Progenitor cell of endocrine pancreas (in vitro differentiated cells): ENCODE measurements around the gene ELAVL2. TPM values are rescaled to one million over a fixed set of nuclear protein-coding genes. Genes with fewer than 3 reads are reported as not detected.

Experiments
- DNase-seq: peaks from one replicate; pipeline ENCODE4 v3.0.0; 2021; ENCODE audit warnings: low spot score; ENCODE audit not compliant: unreplicated experiment
- H3K27ac Mint-ChIP-seq: 2 replicates; pipeline ENCODE4 v1.8.0; 2021; ENCODE audit warnings: mild to moderate bottlenecking, moderate library complexity, mixed read lengths
- H3K27me3 Mint-ChIP-seq: 2 replicates; pipeline ENCODE4 v1.8.0; 2021; ENCODE audit warnings: mixed read lengths
- H3K36me3 Mint-ChIP-seq: 2 replicates; pipeline ENCODE4 v1.8.0; 2022; ENCODE audit warnings: mixed read lengths; ENCODE audit not compliant: insufficient read depth
- H3K4me1 Mint-ChIP-seq: 2 replicates; pipeline ENCODE4 v1.8.0; 2021; ENCODE audit warnings: low read depth, mixed read lengths
- H3K4me3 Mint-ChIP-seq: 2 replicates; pipeline ENCODE4 v1.8.0; 2021; ENCODE audit warnings: low read depth, mild to moderate bottlenecking, moderate library complexity, mixed read lengths
- H3K9me3 Mint-ChIP-seq: 2 replicates; pipeline ENCODE4 v1.8.0; 2021; ENCODE audit warnings: low read depth, mixed read lengths
- CTCF ChIP-seq: fragments of 200-600 bp; sonication (generic); IDR thresholded peaks from one replicate; pipeline ENCODE4 v1.5.0; 2021; ENCODE audit warnings: antibody characterized with exemption, mild to moderate bottlenecking; ENCODE audit not compliant: unreplicated experiment
- total RNA-seq: library from RNA; stranded (reverse); gene quantifications from 2 replicates; pipeline ENCODE4 v1.2.1, GENCODE V29; 2021

The ELAVL2 gene
- total RNA-seq, 1 donor from 2014 or later = 1.7 TPM

- no peak for TF ChIP-seq CTCF
- no peaks in the 10 kb centered on the region for H3K27me3 Mint-ChIP-seq
- H3K36me3 Mint-ChIP-seq = no peaks in the 10 kb centered on the region
- no peak for DNase-seq
- H3K4me1 Mint-ChIP-seq = no peaks in the 10 kb centered on the region
- H3K27ac Mint-ChIP-seq = no peak overlapping the region
- no peaks in the 10 kb centered on the region for H3K9me3 Mint-ChIP-seq
- H3K4me3 Mint-ChIP-seq = no peak overlapping the region
These were observed 143.7 kb downstream of the ELAVL2 start for GRCh38 chr9:23682352-23682751.

- H3K4me3 Mint-ChIP-seq = no peak overlapping the region
- H3K4me1 Mint-ChIP-seq = no peaks in the 10 kb centered on the region
- TF ChIP-seq CTCF = no peak
- no peak overlapping the region for H3K27ac Mint-ChIP-seq
- H3K36me3 Mint-ChIP-seq = no peaks in the 10 kb centered on the region
- no peaks in the 10 kb centered on the region for H3K27me3 Mint-ChIP-seq
- DNase-seq = no peak
- peaks cover 2% of the 10 kb centered on the region for H3K9me3 Mint-ChIP-seq
These were observed 148.6 kb downstream of the ELAVL2 start for GRCh38 chr9:23677446-23677845.

DNA sequence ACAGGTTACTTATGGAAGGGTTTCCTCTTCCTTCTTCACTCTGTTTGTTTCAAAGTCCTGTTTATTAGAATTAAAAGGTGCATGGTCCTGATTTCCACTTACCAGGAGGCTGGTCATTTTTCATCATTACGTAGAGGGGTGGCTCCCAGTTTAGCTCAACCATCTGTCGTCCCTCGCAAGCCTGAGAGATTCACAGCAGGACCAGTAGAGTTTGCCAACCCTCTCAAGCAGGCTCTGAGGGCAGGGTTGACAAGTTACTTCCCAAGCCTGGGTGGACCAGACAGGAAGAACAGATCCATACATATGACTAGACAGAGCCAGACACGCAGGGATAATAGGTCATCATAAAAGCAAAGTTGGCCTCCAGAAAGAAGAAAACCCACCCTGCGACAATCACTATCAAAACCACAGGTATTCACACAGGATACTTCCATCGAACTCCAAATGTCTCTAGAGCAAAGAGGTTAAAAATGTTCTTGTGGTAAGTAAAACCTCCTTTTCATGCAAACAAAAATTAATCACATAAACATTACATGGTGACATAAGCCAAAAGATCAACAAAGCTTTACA lies 151.9 kb downstream of the ELAVL2 start:
- Mint-ChIP-seq H3K27me3 (no peaks in the 10 kb centered on the region), H3K9me3 (peaks cover 2% of the 10 kb centered on the region), H3K4me3 (no peak overlapping the region), H3K27ac (no peak overlapping the region), H3K36me3 (peaks cover 1% of the 10 kb centered on the region), H3K4me1 (no peaks in the 10 kb centered on the region)
- TF ChIP-seq CTCF = no peak
- DNase-seq = no peak

- peaks cover 2% of the 10 kb centered on the region for H3K9me3 Mint-ChIP-seq
- TF ChIP-seq CTCF = no peak
- no peak overlapping the region for H3K27ac Mint-ChIP-seq
- H3K4me3 Mint-ChIP-seq = no peak overlapping the region
- peaks cover 1% of the 10 kb centered on the region for H3K36me3 Mint-ChIP-seq
- no peaks in the 10 kb centered on the region for H3K4me1 Mint-ChIP-seq
- H3K27me3 Mint-ChIP-seq = no peaks in the 10 kb centered on the region
- DNase-seq = no peak
These were observed 153.9 kb downstream of the ELAVL2 start for GRCh38 chr9:23672151-23672550.

- no peak for DNase-seq
- H3K27me3 Mint-ChIP-seq = no peaks in the 10 kb centered on the region
- TF ChIP-seq CTCF = no peak
- H3K4me3 Mint-ChIP-seq = no peak overlapping the region
- H3K4me1 Mint-ChIP-seq = peaks cover 8% of the 10 kb centered on the region
- no peak overlapping the region for H3K27ac Mint-ChIP-seq
- H3K9me3 Mint-ChIP-seq = no peaks in the 10 kb centered on the region
- peaks cover 1% of the 10 kb centered on the region for H3K36me3 Mint-ChIP-seq
These were observed 156.3 kb downstream of the ELAVL2 start for GRCh38 chr9:23669776-23670175.
